Body of pancreas (tissue), 4 donors: ENCODE results near the gene AMBRA1. TPM values are rescaled to one million over a fixed set of nuclear protein-coding genes. Genes with fewer than 3 reads are reported as not detected.
A peak's percentile ranks its signal among the peaks of the same experiment; 100 is the strongest.

ENCODE experiments used
- ATAC-seq: fragments of 150-250 bp; one replicate; pipeline ENCODE4 v1.9.1; 2016
- DNase-seq, 4 donors: peaks; one replicate each; pipeline ENCODE4 v3.0.0-alpha.2; 2019
- H3K27ac ChIP-seq, 4 donors: fragments of 200-600 bp; sonication (generic); 1 replicate in 3 of 4; 2 replicates in 1 of 4; pipeline versions ENCODE4 v1.5.1 to v1.6.1; 2016 to 2019; ENCODE audit warnings: mild to moderate bottlenecking in 1 of 4, mixed read lengths in 1 of 4, moderate library complexity in 1 of 4
- H3K27me3 ChIP-seq, 2 donors: fragments of 200-600 bp; sonication (generic); one replicate each; pipeline ENCODE4 v1.6.0; 2016; ENCODE audit warnings: mild to moderate bottlenecking in 1 of 2
- H3K36me3 ChIP-seq, 2 donors: fragments of 200-600 bp; sonication (generic); replicated peaks in 1 of 2; 2 replicates each; pipeline ENCODE4 v1.5.1; 2016; ENCODE audit warnings: low read depth in 2 of 2; ENCODE audit not compliant: insufficient read depth in 1 of 2
- H3K4me1 ChIP-seq: fragments of 200-600 bp; sonication (generic); one replicate; pipeline ENCODE4 v1.6.0; 2016
- H3K4me3 ChIP-seq, 2 donors: fragments of 200-600 bp; sonication (generic); 1 replicate in 1 of 2; 2 replicates in 1 of 2; pipeline ENCODE4 v1.5.1; 2016 to 2019
- H3K9me3 ChIP-seq, 3 donors: fragments of 200-600 bp; sonication (generic); 1 replicate in 2 of 3; 2 replicates in 1 of 3; pipeline ENCODE4 v1.5.1; 2016
- POLR2A ChIP-seq, 3 donors: fragments of 450-650 bp; IDR thresholded peaks; one replicate each; pipeline ENCODE4 v1.6.1; 2016; ENCODE audit warnings: antibody characterized with exemption in 3 of 3, mild to moderate bottlenecking in 2 of 3
- WGBS, 2 donors: methylation state at CpG; one replicate each; pipeline ENCODE4 v1.1.5; 2017; 5-methylcytosine and 5-hydroxymethylcytosine counted together
- intact Hi-C: fragments of 100-400 bp; cut with DNase I; formaldehyde crosslinking; loops from one replicate; pipeline ENCODE4 v1.15.1; 2023
- total RNA-seq, 2 donors: library from RNA; depleted of rRNA; stranded (reverse); fragments of >200 nt; gene quantifications; one replicate each; pipeline ENCODE4 v1.1.0, GENCODE V29; 2016
- TF ChIP-seq, protein P1 (sequence below), 7 experiments: fragments of 450-650 bp in 4 of 7; fragments of 200-600 bp in 3 of 7; sonication (generic) in 3 of 7; IDR thresholded peaks; one replicate each; pipeline ENCODE4 v1.5.1; 2016 to 2019; ENCODE audit warnings: antibody characterized with exemption in 7 of 7

AMBRA1 gene
- total RNA-seq, 2 donors from 2014 or later, result 17.6 to 43.2 TPM

GRCh38 chr11:46363455-46364005 is 230.3 kb downstream of the AMBRA1 start:
- ATAC-seq (peak; percentile 31), DNase-seq (peak in 1 of 4 donors; percentile 38)
- H3K27ac ChIP-seq, result peak overlapping the region in 2 of 4 donors; percentile 58 to 73
- H3K9me3 ChIP-seq, result no peaks in the 10 kb centered on the region
- no peak overlapping the region for H3K4me3 ChIP-seq
- H3K27me3 ChIP-seq, result no peaks in the 10 kb centered on the region
- WGBS, 2 donors, result 64% methylated on average over 21 of the region's 21 CpGs; no CpG with 5 or more reads in 1 of the 2 donors
- peaks cover 38% of the 10 kb centered on the region for H3K4me1 ChIP-seq
- TF ChIP-seq, protein P1, sequence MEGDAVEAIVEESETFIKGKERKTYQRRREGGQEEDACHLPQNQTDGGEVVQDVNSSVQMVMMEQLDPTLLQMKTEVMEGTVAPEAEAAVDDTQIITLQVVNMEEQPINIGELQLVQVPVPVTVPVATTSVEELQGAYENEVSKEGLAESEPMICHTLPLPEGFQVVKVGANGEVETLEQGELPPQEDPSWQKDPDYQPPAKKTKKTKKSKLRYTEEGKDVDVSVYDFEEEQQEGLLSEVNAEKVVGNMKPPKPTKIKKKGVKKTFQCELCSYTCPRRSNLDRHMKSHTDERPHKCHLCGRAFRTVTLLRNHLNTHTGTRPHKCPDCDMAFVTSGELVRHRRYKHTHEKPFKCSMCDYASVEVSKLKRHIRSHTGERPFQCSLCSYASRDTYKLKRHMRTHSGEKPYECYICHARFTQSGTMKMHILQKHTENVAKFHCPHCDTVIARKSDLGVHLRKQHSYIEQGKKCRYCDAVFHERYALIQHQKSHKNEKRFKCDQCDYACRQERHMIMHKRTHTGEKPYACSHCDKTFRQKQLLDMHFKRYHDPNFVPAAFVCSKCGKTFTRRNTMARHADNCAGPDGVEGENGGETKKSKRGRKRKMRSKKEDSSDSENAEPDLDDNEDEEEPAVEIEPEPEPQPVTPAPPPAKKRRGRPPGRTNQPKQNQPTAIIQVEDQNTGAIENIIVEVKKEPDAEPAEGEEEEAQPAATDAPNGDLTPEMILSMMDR (IDR thresholded peaks at IDR 0.05), result no peak
- TF ChIP-seq POLR2A (IDR thresholded peaks at IDR 0.05), result no peak
- intact Hi-C loops, result no loop called here
- no peaks in the 10 kb centered on the region for H3K36me3 ChIP-seq

DNA sequence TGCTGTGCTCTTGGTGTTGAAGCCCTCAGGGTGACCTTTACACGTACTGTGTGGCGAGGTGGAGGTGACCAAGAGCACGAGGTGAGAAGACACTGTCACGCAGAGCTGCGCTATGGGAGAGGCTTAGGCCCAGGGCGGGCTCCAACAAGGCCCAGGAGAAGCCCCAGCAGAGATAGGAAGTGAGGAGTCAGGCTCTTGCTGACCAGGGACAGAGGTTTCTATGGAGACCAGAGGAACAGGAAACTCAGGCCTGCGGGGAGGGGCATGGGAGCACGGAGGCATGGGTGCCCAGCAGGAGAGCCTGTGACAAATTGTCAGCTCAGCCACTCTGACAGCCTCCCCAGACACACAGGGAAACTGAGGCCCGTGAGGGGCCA is 230.8 kb downstream of the AMBRA1 start:
- no peaks in the 10 kb centered on the region for H3K27me3 ChIP-seq
- peak in 3 of 4 donors; percentile 52 to 71 (median 54) for DNase-seq
- TF ChIP-seq, protein P1 (IDR thresholded peaks at IDR 0.05), result no peak
- TF ChIP-seq POLR2A (IDR thresholded peaks at IDR 0.05), result no peak
- intact Hi-C loops, result no loop called here
- peak overlapping the region in 2 of 4 donors; percentile 58 to 73 for H3K27ac ChIP-seq
- peaks cover 42% of the 10 kb centered on the region for H3K4me1 ChIP-seq
- H3K4me3 ChIP-seq, result no peak overlapping the region
- no peaks in the 10 kb centered on the region for H3K36me3 ChIP-seq
- peak; percentile 47 for ATAC-seq
- 60 to 70% methylated on average over 2 to 9 of the region's 9 CpGs for WGBS, 2 donors
- no peaks in the 10 kb centered on the region for H3K9me3 ChIP-seq

DNA sequence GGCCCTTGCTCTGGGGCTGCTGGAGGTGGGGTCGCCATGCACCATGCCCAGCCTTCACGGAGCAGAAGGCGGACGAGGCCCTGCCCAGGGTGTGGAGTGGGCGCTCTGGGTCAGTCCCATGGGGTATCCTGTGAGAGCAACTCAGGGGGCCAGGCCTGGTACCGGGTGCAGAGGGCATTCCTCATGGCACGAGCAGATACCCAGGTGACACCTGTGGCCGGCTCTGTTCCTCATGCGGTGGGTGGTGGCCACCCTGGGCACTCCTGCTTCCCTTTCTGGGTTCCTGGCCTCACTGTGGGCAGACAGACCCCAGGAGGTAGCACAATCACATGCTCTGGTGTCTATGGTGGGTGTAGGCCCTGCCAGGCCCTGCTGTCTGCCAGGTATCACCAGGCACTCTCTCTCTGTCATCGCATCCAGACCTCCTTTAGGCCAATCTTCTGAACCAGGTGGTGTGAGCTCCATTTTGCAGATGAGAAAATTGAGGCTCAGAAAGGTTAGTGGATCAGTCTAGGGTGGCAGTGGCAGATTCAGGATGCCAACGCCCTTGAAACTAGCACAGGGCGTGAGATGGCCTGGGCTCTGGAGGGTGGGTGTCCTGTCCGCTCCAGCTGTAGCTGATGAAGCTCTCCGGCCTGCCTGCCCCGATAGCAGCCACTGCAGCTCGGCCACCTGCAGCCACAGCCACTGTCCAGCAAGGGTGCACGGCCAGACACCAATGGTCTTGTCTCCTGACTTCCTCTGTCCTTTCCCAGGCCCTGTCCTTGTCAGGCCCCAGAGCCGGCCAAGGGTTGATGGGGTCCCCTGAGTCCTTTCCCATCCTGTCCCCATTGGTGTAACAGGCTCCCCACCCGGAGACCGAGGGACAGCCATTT is 231.4 kb downstream of the AMBRA1 start:
- peaks cover 48% of the 10 kb centered on the region for H3K4me1 ChIP-seq
- peak overlapping the region in 2 of 4 donors; percentile 58 to 73 for H3K27ac ChIP-seq
- H3K27me3 ChIP-seq, result no peaks in the 10 kb centered on the region
- intact Hi-C loops, result no loop called here
- 84 to 91% methylated on average over 13 to 18 of the region's 20 CpGs for whole genome bisulfite sequencing, 2 donors
- no peaks in the 10 kb centered on the region for H3K9me3 ChIP-seq
- TF ChIP-seq POLR2A (IDR thresholded peaks at IDR 0.05), result no peak
- TF ChIP-seq, protein P1 (IDR thresholded peaks at IDR 0.05), result no peak
- DNase-seq, result no peak
- H3K36me3 ChIP-seq, result no peaks in the 10 kb centered on the region
- ATAC-seq, result no peak
- H3K4me3 ChIP-seq, result no peak overlapping the region

DNA sequence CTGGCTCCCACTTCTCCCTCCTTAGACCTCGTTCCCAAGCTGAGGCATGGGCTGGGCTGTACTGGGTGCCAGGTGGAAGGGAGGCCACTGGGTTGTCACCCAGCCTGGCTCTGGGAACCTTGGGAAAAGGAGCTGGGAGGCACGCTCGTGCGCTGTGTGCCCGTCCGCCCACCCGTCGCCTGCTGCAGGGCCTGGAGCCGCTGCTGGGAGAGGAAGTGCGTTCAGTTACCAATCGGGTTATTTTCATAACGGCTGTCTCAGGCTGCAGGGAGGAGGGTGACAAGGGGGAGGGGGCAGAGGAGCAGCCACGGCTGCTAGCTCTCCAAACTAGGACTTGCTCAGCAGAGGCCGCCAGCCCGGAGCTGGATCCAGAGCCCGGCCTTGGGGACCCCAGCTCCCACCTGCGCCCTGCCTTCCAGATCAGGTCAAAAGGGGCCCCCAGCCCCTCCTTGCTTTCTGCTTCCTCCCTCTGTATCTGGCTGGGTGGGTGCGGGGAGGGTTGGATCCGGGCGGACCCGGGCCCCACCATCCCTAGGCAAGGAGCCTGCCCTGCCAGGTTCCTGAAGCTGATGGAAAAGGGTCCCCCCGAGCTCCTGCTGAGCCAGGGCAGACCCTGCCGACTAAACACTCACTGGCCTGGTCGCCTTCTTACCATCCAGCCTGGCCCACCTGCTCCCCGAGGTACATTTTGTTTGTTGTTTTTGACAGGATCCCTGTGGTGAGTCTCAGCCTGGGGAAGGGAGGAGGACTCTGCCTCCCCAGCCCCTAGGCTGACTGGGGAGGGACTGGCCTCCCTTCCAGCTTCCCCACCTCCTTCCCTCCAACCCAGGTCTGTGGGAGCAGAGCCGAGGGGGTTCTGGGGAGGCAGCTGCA is 232.3 kb downstream of the AMBRA1 start:
- Histone ChIP-seq H3K9me3 (no peaks in the 10 kb centered on the region), H3K27ac (peak overlapping the region in 3 of 4 donors; percentile 6 to 73 (median 58)), H3K4me1 (peaks cover 57% of the 10 kb centered on the region), H3K4me3 (no peak overlapping the region), H3K27me3 (no peaks in the 10 kb centered on the region), H3K36me3 (no peaks in the 10 kb centered on the region)
- peak; percentile 11 for ATAC-seq
- WGBS, 2 donors, result 37 to 74% methylated on average over 18 to 26 of the region's 26 CpGs
- peak in 3 of 4 donors; percentile 55 to 70 (median 58) for DNase-seq
- TF ChIP-seq POLR2A (IDR thresholded peaks at IDR 0.05), result peak in 2 of 3 donors; percentile 13 to 26
- TF ChIP-seq, protein P1 (IDR thresholded peaks at IDR 0.05), result no peak
- intact Hi-C loops, result no loop called here
